PC-3 (cell line): Measurements from ENCODE around the gene UNC13C.

Source experiments
- CTCF ChIP-seq: fragments of 300-600 bp; sonication (generic); conservative IDR thresholded peaks from 2 replicates; pipeline ENCODE4 v1.5.1; 2017; ENCODE audit warnings: antibody characterized with exemption, low read depth, mild to moderate bottlenecking, low read length
- EZH2 ChIP-seq: fragments of 300-600 bp; sonication (generic); IDR thresholded peaks from one replicate; pipeline ENCODE4 v1.6.1; 2017; ENCODE audit warnings: antibody characterized with exemption, mild to moderate bottlenecking, low read length; ENCODE audit not compliant: unreplicated experiment
- EZH2phosphoT487 ChIP-seq: fragments of 300-600 bp; sonication (generic); IDR thresholded peaks from 2 replicates; pipeline ENCODE4 v1.6.1; 2018; ENCODE audit warnings: mild to moderate bottlenecking, antibody characterized with exemption, low read length, borderline replicate concordance

GRCh38 chr15:54410481-54410880 is 432.2 kb downstream of the UNC13C start:
- no peak for TF ChIP-seq EZH2
- TF ChIP-seq EZH2phosphoT487: no peak
- no peak for TF ChIP-seq CTCF
